Tibial artery (tissue), 4 donors: ENCODE measurements around the gene SLC43A2.

Experiments used
- DNase-seq, 2 donors: peaks; one replicate each; pipeline ENCODE4 v3.0.0-alpha.2; 2019
- H3K27ac ChIP-seq, 2 donors: fragments of 200-600 bp; sonication (generic) in 1 of 2; 1 replicate in 1 of 2; 2 replicates in 1 of 2; pipeline ENCODE4 v1.5.1; 2018 to 2019; ENCODE audit warnings: mild to moderate bottlenecking in 1 of 2
- H3K27me3 ChIP-seq, 2 donors: fragments of 200-600 bp; sonication (generic) in 1 of 2; one replicate each; pipeline versions ENCODE4 v1.5.1 to v1.6.0; 2016 to 2019
- H3K36me3 ChIP-seq, 3 donors: fragments of 200-600 bp; sonication (generic) in 2 of 3; one replicate each; pipeline ENCODE4 v1.5.1; 2016 to 2019; ENCODE audit warnings: mild to moderate bottlenecking in 2 of 3
- H3K4me1 ChIP-seq, 4 donors: fragments of 200-600 bp; sonication (generic) in 2 of 4; 1 replicate in 3 of 4; 2 replicates in 1 of 4; pipeline ENCODE4 v1.5.1; 2016 to 2019
- H3K4me3 ChIP-seq, 2 donors: fragments of 200-600 bp; sonication (generic) in 1 of 2; 1 replicate in 1 of 2; 2 replicates in 1 of 2; pipeline ENCODE4 v1.5.1; 2018 to 2019; ENCODE audit warnings: mild to moderate bottlenecking in 2 of 2
- H3K9me3 ChIP-seq, 3 donors: fragments of 200-600 bp; sonication (generic) in 1 of 3; one replicate each; pipeline ENCODE4 v1.5.1; 2016 to 2019
- CTCF ChIP-seq, 2 experiments: fragments of 200-600 bp in 1 of 2; fragments of 450-650 bp in 1 of 2; IDR thresholded peaks; one replicate each; pipeline ENCODE4 v1.5.1; 2017 to 2019; ENCODE audit warnings: antibody characterized with exemption in 2 of 2, mild to moderate bottlenecking in 1 of 2, moderate library complexity in 1 of 2
- intact Hi-C: fragments of 100-400 bp; cut with DNase I; formaldehyde crosslinking; loops from one replicate; pipeline ENCODE4 v1.15.0; 2023; ENCODE audit warnings: low total_unique reads

The SLC43A2 gene

GRCh38 chr17:1542316-1542715 is 86.3 kb downstream of the SLC43A2 start:
- intact Hi-C loops = no loop called here
- no peak for TF ChIP-seq CTCF (IDR thresholded peaks at IDR 0.05)
- peaks cover 0 to 14% (median 0%) of the 10 kb centered on the region in 4 donors for H3K4me1 ChIP-seq

GRCh38 chr17:1541367-1541904 is 87.2 kb downstream of the SLC43A2 start:
- no peak overlapping the region for H3K4me3 ChIP-seq
- no peak for TF ChIP-seq CTCF (IDR thresholded peaks at IDR 0.05)
- peaks cover 0 to 5% (median 0%) of the 10 kb centered on the region in 4 donors for H3K4me1 ChIP-seq
- no peak overlapping the region for H3K27ac ChIP-seq
- peaks cover 70 to 98% (median 80%) of the 10 kb centered on the region in 3 donors for H3K36me3 ChIP-seq
- intact Hi-C loops = no loop called here
- no peak for DNase-seq
- H3K9me3 ChIP-seq = no peaks in the 10 kb centered on the region
- no peaks in the 10 kb centered on the region for H3K27me3 ChIP-seq

More at GRCh38 chr17:1542316-1542715, 86.3 kb downstream of the SLC43A2 start:
- Histone ChIP-seq H3K27me3 (no peaks in the 10 kb centered on the region), H3K36me3 (peaks cover 66 to 98% (median 82%) of the 10 kb centered on the region in 3 donors), H3K9me3 (no peaks in the 10 kb centered on the region), H3K27ac (no peak overlapping the region), H3K4me3 (no peak overlapping the region)
- no peak for DNase-seq

- H3K4me3 ChIP-seq = no peak overlapping the region
- intact Hi-C loops = no loop called here
- no peak for DNase-seq
- H3K36me3 ChIP-seq = peaks cover 61 to 98% (median 75%) of the 10 kb centered on the region in 3 donors
- H3K27ac ChIP-seq = no peak overlapping the region
- no peaks in the 10 kb centered on the region for H3K9me3 ChIP-seq
- H3K27me3 ChIP-seq = no peaks in the 10 kb centered on the region
- no peaks in the 10 kb centered on the region for H3K4me1 ChIP-seq
- no peak for TF ChIP-seq CTCF (IDR thresholded peaks at IDR 0.05)
These were observed 88.8 kb downstream of the SLC43A2 start for GRCh38 chr17:1539811-1540210.

GRCh38 chr17:1535737-1536136 is 92.9 kb downstream of the SLC43A2 start:
- intact Hi-C loops = no loop called here
- no peak for DNase-seq
- H3K36me3 ChIP-seq = peaks cover 61 to 99% (median 82%) of the 10 kb centered on the region in 3 donors
- no peaks in the 10 kb centered on the region for H3K27me3 ChIP-seq
- no peak overlapping the region for H3K27ac ChIP-seq
- no peak overlapping the region for H3K4me3 ChIP-seq
- H3K4me1 ChIP-seq = no peaks in the 10 kb centered on the region
- TF ChIP-seq CTCF (IDR thresholded peaks at IDR 0.05) = no peak
- H3K9me3 ChIP-seq = no peaks in the 10 kb centered on the region

- no peak overlapping the region for H3K27ac ChIP-seq
These were observed 94.8 kb downstream of the SLC43A2 start for GRCh38 chr17:1533661-1534325.

More at GRCh38 chr17:1533661-1534325, 94.8 kb downstream of the SLC43A2 start:
- H3K4me1 ChIP-seq = no peaks in the 10 kb centered on the region
- H3K9me3 ChIP-seq = no peaks in the 10 kb centered on the region
- no peak for TF ChIP-seq CTCF (IDR thresholded peaks at IDR 0.05)
- H3K27me3 ChIP-seq = no peaks in the 10 kb centered on the region
- H3K4me3 ChIP-seq = no peak overlapping the region
- intact Hi-C loops = no loop called here
- no peak for DNase-seq
- H3K36me3 ChIP-seq = peaks cover 48 to 98% (median 71%) of the 10 kb centered on the region in 3 donors
